ENCODE measurements around the gene CHN2.

GRCh38 chr7:29467193-29467926 is 272.8 kb downstream of the CHN2 start:
- TF ChIP-seq CTCF (IDR thresholded peaks at IDR 0.05; ENCODE audit: poor library complexity, severe bottlenecking) (no peak), EZH2 (IDR thresholded peaks at IDR 0.05; ENCODE audit: borderline replicate concordance, insufficient read depth, low read length, poor library complexity, severe bottlenecking) (no peak), POLR2AphosphoS5 (IDR thresholded peaks at IDR 0.05) (no peak), RAD21 (conservative IDR thresholded peaks at IDR 0.05) (no peak), TAF1 (IDR thresholded peaks at IDR 0.05; ENCODE audit: low read depth) (no peak), EP300 (conservative IDR thresholded peaks at IDR 0.05; ENCODE audit: poor library complexity, severe bottlenecking) (no peak), SMC3 (conservative IDR thresholded peaks at IDR 0.05; ENCODE audit: poor library complexity) (no peak), REST (IDR thresholded peaks at IDR 0.05; ENCODE audit: borderline replicate concordance) (no peak), MXI1 (conservative IDR thresholded peaks at IDR 0.05; ENCODE audit: poor library complexity, severe bottlenecking) (no peak)
